Hepatocyte (in vitro differentiated cells): ENCODE measurements around the gene GJB3.

Experiments
- EZH2 ChIP-seq: fragments of 200-600 bp; sonication (generic); IDR thresholded peaks from 2 replicates; pipeline ENCODE4 v1.6.1; 2016; ENCODE audit warnings: antibody characterized with exemption, mild to moderate bottlenecking, borderline replicate concordance
- TF ChIP-seq, protein P1 (sequence below): fragments of 200-600 bp; sonication (generic); IDR thresholded peaks from 2 replicates; pipeline ENCODE4 v1.5.1; 2016; ENCODE audit warnings: antibody characterized with exemption, mild to moderate bottlenecking; ENCODE audit not compliant: poor library complexity

GRCh38 chr1:34796990-34797389 is 16.0 kb downstream of the GJB3 start:
- TF ChIP-seq, protein P1, sequence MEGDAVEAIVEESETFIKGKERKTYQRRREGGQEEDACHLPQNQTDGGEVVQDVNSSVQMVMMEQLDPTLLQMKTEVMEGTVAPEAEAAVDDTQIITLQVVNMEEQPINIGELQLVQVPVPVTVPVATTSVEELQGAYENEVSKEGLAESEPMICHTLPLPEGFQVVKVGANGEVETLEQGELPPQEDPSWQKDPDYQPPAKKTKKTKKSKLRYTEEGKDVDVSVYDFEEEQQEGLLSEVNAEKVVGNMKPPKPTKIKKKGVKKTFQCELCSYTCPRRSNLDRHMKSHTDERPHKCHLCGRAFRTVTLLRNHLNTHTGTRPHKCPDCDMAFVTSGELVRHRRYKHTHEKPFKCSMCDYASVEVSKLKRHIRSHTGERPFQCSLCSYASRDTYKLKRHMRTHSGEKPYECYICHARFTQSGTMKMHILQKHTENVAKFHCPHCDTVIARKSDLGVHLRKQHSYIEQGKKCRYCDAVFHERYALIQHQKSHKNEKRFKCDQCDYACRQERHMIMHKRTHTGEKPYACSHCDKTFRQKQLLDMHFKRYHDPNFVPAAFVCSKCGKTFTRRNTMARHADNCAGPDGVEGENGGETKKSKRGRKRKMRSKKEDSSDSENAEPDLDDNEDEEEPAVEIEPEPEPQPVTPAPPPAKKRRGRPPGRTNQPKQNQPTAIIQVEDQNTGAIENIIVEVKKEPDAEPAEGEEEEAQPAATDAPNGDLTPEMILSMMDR, result no peak
- no peak for TF ChIP-seq EZH2
